HEK293 (cell line): ENCODE results near the gene PCDH15.

Source experiments
- PRDM2 ChIP-seq: fragments of 450-650 bp; formaldehyde crosslinking; IDR thresholded peaks from 2 replicates; pipeline ENCODE4 v1.5.1; 2016; ENCODE audit warnings: missing biosample characterization, missing genetic modification characterization, borderline replicate concordance
- ZNF248 ChIP-seq: fragments of 450-650 bp; formaldehyde crosslinking; IDR thresholded peaks from 2 replicates; pipeline ENCODE4 v1.5.1; 2017; ENCODE audit warnings: missing biosample characterization, missing genetic modification characterization

GRCh38 chr10:53990799-53991238 is 810.2 kb downstream of the PCDH15 start:
- TF ChIP-seq ZNF248 (tag by site-specific recombination) (no peak), PRDM2 (tag by site-specific recombination) (no peak)
